ENCODE measurements around the gene SLC1A7.

The SLC1A7 gene

GRCh38 chr1:53075206-53075605 lies 67.2 kb downstream of the SLC1A7 start:
- H4K20me1 ChIP-seq (ENCODE audit: low read depth, low read length) = no peaks in the 10 kb centered on the region
- no peaks in the 10 kb centered on the region for H3K36me3 ChIP-seq (ENCODE audit: low read length)
- H3K79me2 ChIP-seq (ENCODE audit: insufficient read depth, low read length) = no peaks in the 10 kb centered on the region
- H3F3A ChIP-seq (ENCODE audit: insufficient read depth) = no peaks in the 10 kb centered on the region
- no peak overlapping the region for H3K4me2 ChIP-seq (ENCODE audit: low read depth, low read length, poor library complexity, severe bottlenecking)
- no peak overlapping the region for H2AFZ ChIP-seq (ENCODE audit: low read depth, low read length, severe bottlenecking)
- H3K4me3 ChIP-seq (ENCODE audit: insufficient read depth, low read length, poor library complexity, severe bottlenecking) = no peak overlapping the region
- H3K27ac ChIP-seq (ENCODE audit: low read depth, low read length) = no peak overlapping the region
- H3K9me3 ChIP-seq (ENCODE audit: insufficient read depth, low read length) = no peaks in the 10 kb centered on the region
- TF ChIP-seq CTCF (IDR thresholded peaks at IDR 0.05; ENCODE audit: insufficient read depth, low read length, poor library complexity, severe bottlenecking) = no peak
- no peaks in the 10 kb centered on the region for H3K9me2 ChIP-seq (replicated peaks; ENCODE audit: insufficient read depth, low read length)
- no peak overlapping the region for H3K9ac ChIP-seq (ENCODE audit: low read length)
- H3K27me3 ChIP-seq (ENCODE audit: low read length) = no peaks in the 10 kb centered on the region

- Histone ChIP-seq H3K36me3 (ENCODE audit: low read length) (no peaks in the 10 kb centered on the region), H3K27me3 (ENCODE audit: low read length) (no peaks in the 10 kb centered on the region), H4K20me1 (ENCODE audit: low read depth, low read length) (no peaks in the 10 kb centered on the region), H3K9me3 (ENCODE audit: insufficient read depth, low read length) (no peaks in the 10 kb centered on the region), H3K9ac (ENCODE audit: low read length) (no peak overlapping the region), H3K27ac (ENCODE audit: low read depth, low read length) (no peak overlapping the region), H3K4me2 (ENCODE audit: low read depth, low read length, poor library complexity, severe bottlenecking) (no peak overlapping the region), H3K79me2 (ENCODE audit: insufficient read depth, low read length) (no peaks in the 10 kb centered on the region), H3K4me3 (ENCODE audit: insufficient read depth, low read length, poor library complexity, severe bottlenecking) (no peak overlapping the region), H3F3A (ENCODE audit: insufficient read depth) (no peaks in the 10 kb centered on the region), H3K9me2 (replicated peaks; ENCODE audit: insufficient read depth, low read length) (no peaks in the 10 kb centered on the region), H2AFZ (ENCODE audit: low read depth, low read length, severe bottlenecking) (no peak overlapping the region)
- TF ChIP-seq EZH2phosphoT487 (conservative IDR thresholded peaks at IDR 0.05; ENCODE audit: low read length) (no peak), CTCF (IDR thresholded peaks at IDR 0.05; ENCODE audit: insufficient read depth, low read length, poor library complexity, severe bottlenecking) (no peak)
Measured at GRCh38 chr1:53074313-53075154, 67.9 kb downstream of the SLC1A7 start.

GRCh38 chr1:53073868-53074311 lies 68.5 kb downstream of the SLC1A7 start:
- Histone ChIP-seq H3F3A (ENCODE audit: insufficient read depth) (no peaks in the 10 kb centered on the region), H2AFZ (ENCODE audit: low read depth, low read length, severe bottlenecking) (no peak overlapping the region), H3K27me3 (ENCODE audit: low read length) (no peaks in the 10 kb centered on the region), H3K9ac (ENCODE audit: low read length) (no peak overlapping the region), H4K20me1 (ENCODE audit: low read depth, low read length) (no peaks in the 10 kb centered on the region), H3K9me2 (replicated peaks; ENCODE audit: insufficient read depth, low read length) (no peaks in the 10 kb centered on the region), H3K36me3 (ENCODE audit: low read length) (no peaks in the 10 kb centered on the region), H3K27ac (ENCODE audit: low read depth, low read length) (no peak overlapping the region), H3K4me3 (ENCODE audit: insufficient read depth, low read length, poor library complexity, severe bottlenecking) (no peak overlapping the region), H3K79me2 (ENCODE audit: insufficient read depth, low read length) (no peaks in the 10 kb centered on the region), H3K4me2 (ENCODE audit: low read depth, low read length, poor library complexity, severe bottlenecking) (no peak overlapping the region), H3K9me3 (ENCODE audit: insufficient read depth, low read length) (no peaks in the 10 kb centered on the region)
- TF ChIP-seq CTCF (IDR thresholded peaks at IDR 0.05; ENCODE audit: insufficient read depth, low read length, poor library complexity, severe bottlenecking) (no peak), EZH2phosphoT487 (conservative IDR thresholded peaks at IDR 0.05; ENCODE audit: low read length) (no peak)
